H9 (cell line): ENCODE data around the gene MAP3K9. TPM values are rescaled to one million over a fixed set of nuclear protein-coding genes. Genes with fewer than 3 reads are reported as not detected.
A peak's percentile ranks its signal among the peaks of the same experiment; 100 is the strongest.

Experiments used
- DNase-seq: peaks from one replicate; pipeline ENCODE4 v3.0.0-alpha.2; 2017
- H2AFZ ChIP-seq: one replicate; pipeline ENCODE4 v1.6.1; 2013; ENCODE audit warnings: mild to moderate bottlenecking, low read length, control low read depth, moderate library complexity
- H2AK5ac ChIP-seq: 2 replicates; pipeline ENCODE4 v1.6.1; 2013; ENCODE audit warnings: low read length, control low read depth, mixed read lengths; ENCODE audit not compliant: insufficient read length
- H2BK120ac ChIP-seq: one replicate; pipeline ENCODE4 v1.6.1; 2013; ENCODE audit warnings: low read depth, mild to moderate bottlenecking, low read length, control low read depth, inconsistent platforms; ENCODE audit not compliant: poor library complexity, severe bottlenecking
- H2BK12ac ChIP-seq: 2 replicates; pipeline ENCODE4 v1.6.1; 2013; ENCODE audit warnings: low read length, control low read depth, mixed read lengths, low read depth; ENCODE audit not compliant: insufficient read length
- H2BK15ac ChIP-seq: 2 replicates; pipeline ENCODE4 v1.6.1; 2013; ENCODE audit warnings: low read depth, low read length, control low read depth
- H2BK20ac ChIP-seq: one replicate; pipeline ENCODE4 v1.6.1; 2013; ENCODE audit warnings: low read depth, mild to moderate bottlenecking, low read length, control low read depth, inconsistent platforms; ENCODE audit not compliant: poor library complexity, severe bottlenecking
- H2BK5ac ChIP-seq: 2 replicates; pipeline ENCODE4 v1.6.1; 2013; ENCODE audit warnings: low read length, control low read depth, mixed read lengths; ENCODE audit not compliant: insufficient read length
- H3K14ac ChIP-seq: 2 replicates; pipeline ENCODE4 v1.6.1; 2013; ENCODE audit warnings: low read length, control low read depth; ENCODE audit not compliant: insufficient read depth
- H3K18ac ChIP-seq: 2 replicates; pipeline ENCODE4 v1.6.1; 2013; ENCODE audit warnings: low read depth, mild to moderate bottlenecking, mixed read lengths, low read length, control low read depth; ENCODE audit not compliant: insufficient read length
- H3K23ac ChIP-seq: 2 replicates; pipeline ENCODE4 v1.6.1; 2013; ENCODE audit warnings: low read length, control low read depth, mixed read lengths, low read depth; ENCODE audit not compliant: insufficient read length
- H3K23me2 ChIP-seq: 2 replicates; pipeline ENCODE4 v1.6.1; 2013; ENCODE audit warnings: low read depth, mild to moderate bottlenecking, mixed read lengths, low read length, control low read depth; ENCODE audit not compliant: insufficient read length, poor library complexity, severe bottlenecking
- H3K27ac ChIP-seq: 2 replicates; pipeline ENCODE4 v1.5.1; 2013; ENCODE audit warnings: low read length, control low read depth, mixed read lengths, low read depth; ENCODE audit not compliant: insufficient read length
- H3K27me3 ChIP-seq: 2 replicates; pipeline ENCODE4 v1.6.1; 2013; ENCODE audit warnings: low read length, control low read depth, inconsistent platforms; ENCODE audit not compliant: insufficient read depth
- H3K4ac ChIP-seq: 2 replicates; pipeline ENCODE4 v1.6.1; 2013; ENCODE audit warnings: low read depth, mild to moderate bottlenecking, control low read depth, inconsistent platforms, low read length, moderate library complexity
- H3K4me1 ChIP-seq: 2 replicates; pipeline ENCODE4 v1.6.1; 2013; ENCODE audit warnings: low read length, control low read depth, inconsistent platforms; ENCODE audit not compliant: insufficient read depth
- H3K4me2 ChIP-seq: 2 replicates; pipeline ENCODE4 v1.6.1; 2013; ENCODE audit warnings: low read length, control low read depth, mixed read lengths; ENCODE audit not compliant: insufficient read length, insufficient read depth
- H3K56ac ChIP-seq: 2 replicates; pipeline ENCODE4 v1.6.1; 2013; ENCODE audit warnings: low read depth, mild to moderate bottlenecking, mixed read lengths, low read length, control low read depth; ENCODE audit not compliant: insufficient read length
- H3K79me1 ChIP-seq: 2 replicates; pipeline ENCODE4 v1.6.1; 2013; ENCODE audit warnings: low read depth, mild to moderate bottlenecking, moderate library complexity, low read length, control low read depth, inconsistent platforms; ENCODE audit not compliant: insufficient read depth, poor library complexity, severe bottlenecking
- H3K79me2 ChIP-seq: 2 replicates; pipeline ENCODE4 v1.6.1; 2013; ENCODE audit warnings: low read length, control low read depth, inconsistent platforms; ENCODE audit not compliant: insufficient read depth
- H3K9ac ChIP-seq: 2 replicates; pipeline ENCODE4 v1.6.1; 2013; ENCODE audit warnings: low read length, control low read depth, mixed read lengths; ENCODE audit not compliant: insufficient read length; ENCODE audit errors: extremely low read depth
- H3K9me3 ChIP-seq: one replicate; pipeline ENCODE4 v1.6.1; 2013; ENCODE audit warnings: low read depth, low read length, inconsistent platforms; ENCODE audit not compliant: control insufficient read depth
- H3T11ph ChIP-seq: one replicate; pipeline ENCODE4 v1.6.1; 2013; ENCODE audit warnings: mild to moderate bottlenecking, low read length, control low read depth, inconsistent platforms
- H4K20me1 ChIP-seq: one replicate; pipeline ENCODE4 v1.6.1; 2013; ENCODE audit not compliant: control insufficient read depth, insufficient read length, insufficient read depth
- H4K5ac ChIP-seq: 2 replicates; pipeline ENCODE4 v1.6.1; 2013; ENCODE audit warnings: low read depth, mild to moderate bottlenecking, mixed read lengths, low read length, control low read depth; ENCODE audit not compliant: insufficient read length
- H4K8ac ChIP-seq: replicated peaks from 2 replicates; pipeline ENCODE4 v1.6.1; 2013; ENCODE audit warnings: low read length, control low read depth, mixed read lengths, low read depth; ENCODE audit not compliant: insufficient read length
- H4K91ac ChIP-seq: 2 replicates; pipeline ENCODE4 v1.6.1; 2013; ENCODE audit warnings: low read depth, mild to moderate bottlenecking, moderate library complexity, mixed read lengths, low read length, control low read depth; ENCODE audit not compliant: insufficient read length
- H3K27ac Mint-ChIP-seq, 3 experiments: 2 replicates in 2 of 3; 3 replicates in 1 of 3; pipeline ENCODE4 v1.8.0; 2020 to 2021; ENCODE audit warnings: mixed read lengths in 3 of 3, mild to moderate bottlenecking in 1 of 3, moderate library complexity in 1 of 3
- H3K27me3 Mint-ChIP-seq: 2 replicates; pipeline ENCODE4 v1.8.0; 2021; ENCODE audit warnings: low read depth, mild to moderate bottlenecking, moderate library complexity, mixed read lengths
- H3K36me3 Mint-ChIP-seq, 3 experiments: 2 replicates in 2 of 3; 3 replicates in 1 of 3; pipeline ENCODE4 v1.8.0; 2020 to 2021; ENCODE audit warnings: low read depth in 3 of 3, mixed read lengths in 3 of 3; ENCODE audit not compliant: insufficient read depth in 1 of 3
- H3K4me1 Mint-ChIP-seq, 2 experiments: 2 replicates each; pipeline ENCODE4 v1.8.0; 2020; ENCODE audit warnings: mixed read lengths in 2 of 2
- H3K4me3 Mint-ChIP-seq, 2 experiments: 2 replicates in 1 of 2; 3 replicates in 1 of 2; pipeline ENCODE4 v1.8.0; 2020 to 2021; ENCODE audit warnings: mild to moderate bottlenecking in 2 of 2, mixed read lengths in 2 of 2, moderate library complexity in 1 of 2
- H3K9me3 Mint-ChIP-seq, 2 experiments: 2 replicates in 1 of 2; 3 replicates in 1 of 2; pipeline ENCODE4 v1.8.0; 2020; ENCODE audit warnings: mild to moderate bottlenecking in 2 of 2, mixed read lengths in 2 of 2, moderate library complexity in 1 of 2
- WGBS: extraction: QIAGEN DNeasy Blood & Tissue Kit; methylation state at CpG from one replicate; pipeline ENCODE4 v1.1.7; 2013; ENCODE audit warnings: missing lambda C conversion rate, low lambda C conversion rate, mixed read lengths; ENCODE audit not compliant: insufficient read length; ENCODE audit errors: extremely low coverage; 5-methylcytosine and 5-hydroxymethylcytosine counted together
- total RNA-seq: library from RNA; stranded (reverse); gene quantifications from 2 replicates; pipeline ENCODE4 v1.2.1, GENCODE V29; 2021
- TF ChIP-seq, protein P1 (sequence below): fragments of 200-600 bp; sonication (generic); conservative IDR thresholded peaks from 3 replicates; pipeline ENCODE4 v1.8.0; 2021; ENCODE audit warnings: antibody characterized with exemption, mild to moderate bottlenecking

MAP3K9 gene
- total RNA-seq, 1 experiment from 2014 or later = 20.0 TPM

DNA sequence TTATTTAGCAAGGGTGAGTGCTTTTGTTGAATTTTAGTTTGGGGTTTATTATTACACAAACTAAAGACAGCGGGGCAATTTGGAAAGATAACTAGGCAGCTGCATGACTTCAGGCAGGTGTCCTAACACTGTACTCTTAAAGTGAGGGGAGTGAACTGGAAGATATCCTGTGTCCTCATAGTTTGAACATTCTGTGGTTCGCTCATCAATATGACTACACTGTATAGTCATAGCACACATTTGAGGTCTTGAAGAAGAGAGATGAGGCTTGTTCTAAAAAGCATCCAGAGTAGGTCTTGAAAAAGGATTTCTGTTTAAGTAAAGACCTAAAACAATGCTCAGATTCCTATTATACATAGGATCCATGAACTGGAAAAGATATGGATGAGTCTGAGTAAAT is 1.7 kb upstream of the MAP3K9 start:
- Mint-ChIP-seq H3K4me1 (peaks cover 13 to 21% of the 10 kb centered on the region in 2 experiments), H3K27me3 (no peaks in the 10 kb centered on the region), H3K9me3 (no peaks in the 10 kb centered on the region), H3K4me3 (no peak overlapping the region), H3K27ac (no peak overlapping the region), H3K36me3 (peaks cover 0 to 8% (median 5%) of the 10 kb centered on the region in 3 experiments; a peak in 4 of 7 replicates)
- no peak overlapping the region for H3K23ac ChIP-seq
- H2AK5ac ChIP-seq = no peak overlapping the region
- no CpG with 5 or more reads among the region's 2 CpGs for WGBS
- H2AFZ ChIP-seq = no peak overlapping the region
- no peak overlapping the region for H3K27ac ChIP-seq
- no peak overlapping the region for H4K91ac ChIP-seq
- H3K14ac ChIP-seq = no peak overlapping the region
- H3K9ac ChIP-seq = peak overlapping the region; percentile 34
- H3K27me3 ChIP-seq = no peaks in the 10 kb centered on the region
- peaks cover 4% of the 10 kb centered on the region; the same call in 1 of the 2 replicates for H3K4me1 ChIP-seq
- H2BK120ac ChIP-seq = no peak overlapping the region
- no peak overlapping the region for H2BK15ac ChIP-seq
- no peak overlapping the region for H3K4ac ChIP-seq
- no peak overlapping the region for H2BK12ac ChIP-seq
- no peaks in the 10 kb centered on the region for H4K20me1 ChIP-seq
- peaks cover 14% of the 10 kb centered on the region; the same call in 1 of the 2 replicates for H3K79me2 ChIP-seq
- H3K18ac ChIP-seq = no peak overlapping the region
- H3K9me3 ChIP-seq = no peaks in the 10 kb centered on the region
- H4K5ac ChIP-seq = no peak overlapping the region
- H3K4me2 ChIP-seq = peak overlapping the region; percentile 91
- H3T11ph ChIP-seq = no peak overlapping the region
- peaks cover 13% of the 10 kb centered on the region for H3K23me2 ChIP-seq
- no peak for DNase-seq
- no peak overlapping the region for H2BK20ac ChIP-seq
- H3K56ac ChIP-seq = no peak overlapping the region
- no peak overlapping the region for H2BK5ac ChIP-seq
- H4K8ac ChIP-seq = no peak overlapping the region
- TF ChIP-seq, protein P1, sequence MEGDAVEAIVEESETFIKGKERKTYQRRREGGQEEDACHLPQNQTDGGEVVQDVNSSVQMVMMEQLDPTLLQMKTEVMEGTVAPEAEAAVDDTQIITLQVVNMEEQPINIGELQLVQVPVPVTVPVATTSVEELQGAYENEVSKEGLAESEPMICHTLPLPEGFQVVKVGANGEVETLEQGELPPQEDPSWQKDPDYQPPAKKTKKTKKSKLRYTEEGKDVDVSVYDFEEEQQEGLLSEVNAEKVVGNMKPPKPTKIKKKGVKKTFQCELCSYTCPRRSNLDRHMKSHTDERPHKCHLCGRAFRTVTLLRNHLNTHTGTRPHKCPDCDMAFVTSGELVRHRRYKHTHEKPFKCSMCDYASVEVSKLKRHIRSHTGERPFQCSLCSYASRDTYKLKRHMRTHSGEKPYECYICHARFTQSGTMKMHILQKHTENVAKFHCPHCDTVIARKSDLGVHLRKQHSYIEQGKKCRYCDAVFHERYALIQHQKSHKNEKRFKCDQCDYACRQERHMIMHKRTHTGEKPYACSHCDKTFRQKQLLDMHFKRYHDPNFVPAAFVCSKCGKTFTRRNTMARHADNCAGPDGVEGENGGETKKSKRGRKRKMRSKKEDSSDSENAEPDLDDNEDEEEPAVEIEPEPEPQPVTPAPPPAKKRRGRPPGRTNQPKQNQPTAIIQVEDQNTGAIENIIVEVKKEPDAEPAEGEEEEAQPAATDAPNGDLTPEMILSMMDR = no peak
- H3K79me1 ChIP-seq = peaks cover 3% of the 10 kb centered on the region
